GM12872 (cell line): ENCODE measurements around the gene SNRK.

Experiments used
- CTCF ChIP-seq: IDR thresholded peaks from 3 replicates; pipeline ENCODE4 v1.5.1; 2011; ENCODE audit warnings: low read depth, mild to moderate bottlenecking, low read length, moderate library complexity; ENCODE audit not compliant: insufficient read depth

The SNRK gene

GRCh38 chr3:43256714-43257461 is 29.5 kb upstream of the SNRK start:
- no peak for TF ChIP-seq CTCF

- TF ChIP-seq CTCF = no peak
These were observed 28.5 kb upstream of the SNRK start for GRCh38 chr3:43257850-43258249.

GRCh38 chr3:43259626-43260025 is 26.7 kb upstream of the SNRK start:
- no peak for TF ChIP-seq CTCF

- TF ChIP-seq CTCF = no peak
These were observed 25.9 kb upstream of the SNRK start for GRCh38 chr3:43260412-43260811.

GRCh38 chr3:43262194-43262593 is 24.1 kb upstream of the SNRK start:
- TF ChIP-seq CTCF = no peak

GRCh38 chr3:43266451-43266850 is 19.9 kb upstream of the SNRK start:
- TF ChIP-seq CTCF = no peak

GRCh38 chr3:43266995-43267394 is 19.3 kb upstream of the SNRK start:
- no peak for TF ChIP-seq CTCF

- TF ChIP-seq CTCF = no peak
These were observed 17.7 kb upstream of the SNRK start for GRCh38 chr3:43268636-43269035.
